A673 (cell line): ENCODE results near the gene PFAS. TPM values are rescaled to one million over a fixed set of nuclear protein-coding genes. Genes with fewer than 3 reads are reported as not detected.

Experiments
- BruUV-seq: library from RNA; stranded (reverse); fragments of 400-500 nt; replicated peaks from 2 replicates; lab custom pipeline; 2021; lab: Mats Ljungman, UMichigan
- CTCF ChIA-PET: fragments of 300-600 bp; sonication (Branson Sonifier 250); formaldehyde crosslinking; loops from one replicate; lab custom pipeline; 2022; ENCODE audit warnings: antibody characterized with exemption; lab: Charles Lee
- POLR2A ChIA-PET: fragments of 300-600 bp; sonication (Branson Sonifier 250); formaldehyde crosslinking; loops from one replicate; lab custom pipeline; 2022; ENCODE audit warnings: antibody characterized with exemption; ENCODE audit not compliant: low non-redundant PET; lab: Charles Lee
- DNase-seq: peaks from one replicate; pipeline ENCODE4 v3.0.0-alpha.2; 2015; ENCODE audit warnings: low spot score
- H3K27ac ChIP-seq: fragments of 200-600 bp; sonication (generic); 2 replicates; pipeline ENCODE4 v1.5.1; 2016; ENCODE audit warnings: mixed run types, low read depth, mild to moderate bottlenecking, mixed read lengths, antibody characterized with exemption, low read length; ENCODE audit not compliant: poor library complexity, severe bottlenecking
- H3K27me3 ChIP-seq: fragments of 200-600 bp; sonication (generic); replicated peaks from 2 replicates; pipeline ENCODE4 v1.6.1; 2017; ENCODE audit warnings: mixed run types, low read depth, mild to moderate bottlenecking, mixed read lengths, antibody characterized with exemption, low read length; ENCODE audit not compliant: insufficient read depth, poor library complexity
- H3K36me3 ChIP-seq: fragments of 200-600 bp; sonication (generic); 2 replicates; pipeline ENCODE4 v1.6.1; 2016; ENCODE audit warnings: mixed run types, mild to moderate bottlenecking, mixed read lengths, antibody characterized with exemption, low read length; ENCODE audit not compliant: insufficient read depth, poor library complexity, severe bottlenecking
- H3K4me1 ChIP-seq: fragments of 200-600 bp; sonication (generic); 2 replicates; pipeline ENCODE4 v1.6.1; 2017; ENCODE audit warnings: mixed run types, mild to moderate bottlenecking, mixed read lengths, antibody characterized with exemption, low read length; ENCODE audit not compliant: insufficient read depth, poor library complexity, severe bottlenecking
- H3K4me3 ChIP-seq: fragments of 200-600 bp; sonication (generic); 2 replicates; pipeline ENCODE4 v1.5.1; 2016; ENCODE audit warnings: low read depth, mixed run types, mild to moderate bottlenecking, mixed read lengths, low read length; ENCODE audit not compliant: poor library complexity, severe bottlenecking
- H3K9me3 ChIP-seq: fragments of 200-600 bp; sonication (generic); 2 replicates; pipeline ENCODE4 v1.6.1; 2016; ENCODE audit warnings: mixed run types, low read depth, mild to moderate bottlenecking, mixed read lengths, antibody characterized with exemption, low read length; ENCODE audit not compliant: poor library complexity, severe bottlenecking
- EZH2 ChIP-seq: fragments of 200-600 bp; sonication (generic); IDR thresholded peaks from 2 replicates; pipeline ENCODE4 v1.6.1; 2017; ENCODE audit warnings: borderline replicate concordance, low read depth, mild to moderate bottlenecking, mixed read lengths, antibody characterized with exemption, low read length; ENCODE audit not compliant: poor library complexity, severe bottlenecking
- intact Hi-C: fragments of 100-400 bp; cut with micrococcal nuclease; formaldehyde crosslinking; loops from one replicate; pipeline ENCODE4 v1.10.0; 2022; ENCODE audit not compliant: unreplicated experiment
- total RNA-seq: library from RNA; stranded (reverse); gene quantifications from 2 replicates; pipeline ENCODE4 v1.2.3, GENCODE V29; 2021
- TF ChIP-seq, protein P1 (sequence below): fragments of 300-800, 200-600 bp; sonication (generic); conservative IDR thresholded peaks from 2 replicates; pipeline ENCODE4 v1.5.1; 2017; ENCODE audit warnings: low read depth, mild to moderate bottlenecking, antibody characterized with exemption, low read length, moderate library complexity, mixed read lengths

PFAS gene
- total RNA-seq, 1 experiment from 2014 or later, result 165 TPM

DNA sequence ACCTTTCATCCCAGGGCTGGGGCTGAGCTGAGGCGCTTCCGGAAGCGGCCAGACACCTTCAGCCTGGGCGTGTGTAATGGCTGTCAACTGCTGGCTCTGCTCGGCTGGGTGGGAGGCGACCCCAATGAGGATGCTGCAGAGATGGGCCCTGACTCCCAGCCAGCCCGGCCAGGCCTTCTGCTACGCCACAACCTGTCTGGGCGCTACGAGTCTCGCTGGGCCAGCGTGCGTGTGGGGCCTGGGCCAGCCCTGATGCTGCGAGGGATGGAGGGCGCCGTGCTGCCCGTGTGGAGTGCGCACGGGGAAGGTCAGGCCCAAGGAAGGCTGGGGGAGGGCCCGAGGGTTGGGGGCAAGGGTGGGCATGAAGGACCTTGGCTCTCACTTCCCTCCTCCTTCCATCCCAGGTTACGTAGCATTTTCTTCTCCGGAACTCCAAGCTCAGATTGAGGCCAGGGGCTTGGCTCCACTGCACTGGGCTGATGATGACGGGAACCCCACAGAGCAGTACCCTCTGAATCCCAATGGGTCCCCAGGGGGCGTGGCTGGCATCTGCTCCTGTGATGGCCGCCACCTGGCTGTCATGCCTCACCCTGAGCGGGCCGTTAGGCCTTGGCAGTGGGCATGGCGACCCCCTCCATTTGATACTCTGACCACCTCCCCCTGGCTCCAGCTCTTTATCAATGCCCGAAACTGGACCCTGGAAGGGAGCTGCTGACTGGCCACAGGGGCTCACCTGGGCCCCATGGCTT lies 19.6 kb downstream of the PFAS start:
- H3K36me3 ChIP-seq, result peaks cover 53% of the 10 kb centered on the region
- H3K4me1 ChIP-seq, result no peaks in the 10 kb centered on the region
- H3K27ac ChIP-seq, result no peak overlapping the region
- no peak for DNase-seq
- H3K9me3 ChIP-seq, result no peaks in the 10 kb centered on the region
- H3K27me3 ChIP-seq, result no peaks in the 10 kb centered on the region
- no TSS peak for BruUV-seq
- intact Hi-C loops, result no loop called here
- POLR2A ChIA-PET, result no interaction called here
- no peak overlapping the region for H3K4me3 ChIP-seq
- TF ChIP-seq EZH2, result no peak
- TF ChIP-seq, protein P1, sequence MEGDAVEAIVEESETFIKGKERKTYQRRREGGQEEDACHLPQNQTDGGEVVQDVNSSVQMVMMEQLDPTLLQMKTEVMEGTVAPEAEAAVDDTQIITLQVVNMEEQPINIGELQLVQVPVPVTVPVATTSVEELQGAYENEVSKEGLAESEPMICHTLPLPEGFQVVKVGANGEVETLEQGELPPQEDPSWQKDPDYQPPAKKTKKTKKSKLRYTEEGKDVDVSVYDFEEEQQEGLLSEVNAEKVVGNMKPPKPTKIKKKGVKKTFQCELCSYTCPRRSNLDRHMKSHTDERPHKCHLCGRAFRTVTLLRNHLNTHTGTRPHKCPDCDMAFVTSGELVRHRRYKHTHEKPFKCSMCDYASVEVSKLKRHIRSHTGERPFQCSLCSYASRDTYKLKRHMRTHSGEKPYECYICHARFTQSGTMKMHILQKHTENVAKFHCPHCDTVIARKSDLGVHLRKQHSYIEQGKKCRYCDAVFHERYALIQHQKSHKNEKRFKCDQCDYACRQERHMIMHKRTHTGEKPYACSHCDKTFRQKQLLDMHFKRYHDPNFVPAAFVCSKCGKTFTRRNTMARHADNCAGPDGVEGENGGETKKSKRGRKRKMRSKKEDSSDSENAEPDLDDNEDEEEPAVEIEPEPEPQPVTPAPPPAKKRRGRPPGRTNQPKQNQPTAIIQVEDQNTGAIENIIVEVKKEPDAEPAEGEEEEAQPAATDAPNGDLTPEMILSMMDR, result no peak
- CTCF ChIA-PET, result no interaction called here

DNA sequence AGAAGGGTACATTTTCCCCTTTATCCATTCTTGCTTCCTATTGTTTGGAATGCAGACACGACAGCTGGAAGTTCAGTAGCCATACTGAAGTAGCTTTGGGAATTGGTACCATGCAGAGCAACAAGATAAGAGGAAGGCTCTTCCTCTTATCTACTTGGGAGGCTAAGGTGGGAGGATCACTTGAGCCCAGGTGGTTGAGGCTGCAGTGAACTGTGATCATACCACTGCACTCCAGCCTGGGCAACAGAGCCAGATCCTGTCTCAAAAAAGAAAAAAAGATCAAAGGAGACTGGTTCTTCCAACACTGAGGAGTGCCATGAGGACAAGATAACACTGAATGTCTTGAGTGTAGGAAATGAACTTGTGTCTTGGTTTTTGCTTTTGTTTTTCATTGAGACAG lies 23.3 kb downstream of the PFAS start:
- POLR2A ChIA-PET, result no interaction called here

DNA sequence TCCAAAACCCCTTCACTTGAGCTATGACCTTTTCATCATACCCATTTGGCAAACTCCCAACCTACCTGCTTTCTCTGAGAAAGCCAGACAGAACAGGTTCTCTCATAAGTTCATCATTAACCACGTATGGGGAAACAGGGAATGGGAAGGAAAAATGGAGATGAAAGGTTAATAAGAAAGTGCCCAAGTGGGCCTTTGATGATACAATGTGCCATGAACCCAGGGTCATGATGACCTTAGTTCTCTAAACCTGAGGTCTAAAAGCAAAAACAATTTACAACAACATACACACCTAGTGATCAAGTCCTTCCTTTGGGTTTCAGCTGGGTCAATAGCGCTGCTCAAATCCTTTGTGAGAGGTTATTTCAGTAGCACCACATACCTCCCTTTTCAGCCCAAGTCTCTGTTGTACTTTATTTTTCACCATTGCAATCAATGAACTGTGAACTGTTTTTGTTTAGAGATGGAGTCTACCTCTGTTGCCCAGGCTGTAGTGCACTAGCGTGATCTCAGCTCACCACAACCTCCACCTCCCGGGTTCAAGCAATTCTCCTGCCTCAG lies 24.9 kb downstream of the PFAS start:
- no TSS peak for BruUV-seq
- no peaks in the 10 kb centered on the region for H3K4me1 ChIP-seq
- H3K4me3 ChIP-seq, result no peak overlapping the region
- CTCF ChIA-PET, result no interaction called here
- no peaks in the 10 kb centered on the region for H3K9me3 ChIP-seq
- peaks cover 11% of the 10 kb centered on the region for H3K36me3 ChIP-seq
- TF ChIP-seq EZH2, result no peak
- TF ChIP-seq, protein P1, result no peak
- no peaks in the 10 kb centered on the region for H3K27me3 ChIP-seq
- DNase-seq, result no peak
- intact Hi-C loops, result no loop called here
- POLR2A ChIA-PET, result interaction anchor here (0.6 kb wide), 1 partner anchor 9 kb away, joined by 3 read pairs; no protein-coding TSS in a partner anchor
- no peak overlapping the region for H3K27ac ChIP-seq

More for the DNA sequence above, 23.3 kb downstream of the PFAS start:
- CTCF ChIA-PET, result interaction anchor here (0.7 kb wide), 1 partner anchor 544 kb away, joined by 5 read pairs; no protein-coding TSS in a partner anchor
- H3K27me3 ChIP-seq, result no peaks in the 10 kb centered on the region
- intact Hi-C loops, result no loop called here
- no peaks in the 10 kb centered on the region for H3K4me1 ChIP-seq
- no peak overlapping the region for H3K27ac ChIP-seq
- BruUV-seq, result no TSS peak
- no peak overlapping the region for H3K4me3 ChIP-seq
- H3K9me3 ChIP-seq, result no peaks in the 10 kb centered on the region
- DNase-seq, result no peak
- peaks cover 21% of the 10 kb centered on the region for H3K36me3 ChIP-seq
- TF ChIP-seq, protein P1, result no peak
- no peak for TF ChIP-seq EZH2
